ENCODE measurements around the gene ZNF343.

- TF ChIP-seq CTCF (IDR thresholded peaks at IDR 0.05) (no peak), POLR2A (IDR thresholded peaks at IDR 0.05) (no peak)
Observed at GRCh38 chr20:2557873-2558580, 49.3 kb upstream of the ZNF343 start.

Data from thyroid gland (tissue), 4 donors.